ENCODE results near the gene AMACR. TPM values are rescaled to one million over a fixed set of nuclear protein-coding genes. Genes with fewer than 3 reads are reported as not detected.

AMACR gene
- 15.2 and 15.3 TPM in 2 replicates for total RNA-seq

DNA sequence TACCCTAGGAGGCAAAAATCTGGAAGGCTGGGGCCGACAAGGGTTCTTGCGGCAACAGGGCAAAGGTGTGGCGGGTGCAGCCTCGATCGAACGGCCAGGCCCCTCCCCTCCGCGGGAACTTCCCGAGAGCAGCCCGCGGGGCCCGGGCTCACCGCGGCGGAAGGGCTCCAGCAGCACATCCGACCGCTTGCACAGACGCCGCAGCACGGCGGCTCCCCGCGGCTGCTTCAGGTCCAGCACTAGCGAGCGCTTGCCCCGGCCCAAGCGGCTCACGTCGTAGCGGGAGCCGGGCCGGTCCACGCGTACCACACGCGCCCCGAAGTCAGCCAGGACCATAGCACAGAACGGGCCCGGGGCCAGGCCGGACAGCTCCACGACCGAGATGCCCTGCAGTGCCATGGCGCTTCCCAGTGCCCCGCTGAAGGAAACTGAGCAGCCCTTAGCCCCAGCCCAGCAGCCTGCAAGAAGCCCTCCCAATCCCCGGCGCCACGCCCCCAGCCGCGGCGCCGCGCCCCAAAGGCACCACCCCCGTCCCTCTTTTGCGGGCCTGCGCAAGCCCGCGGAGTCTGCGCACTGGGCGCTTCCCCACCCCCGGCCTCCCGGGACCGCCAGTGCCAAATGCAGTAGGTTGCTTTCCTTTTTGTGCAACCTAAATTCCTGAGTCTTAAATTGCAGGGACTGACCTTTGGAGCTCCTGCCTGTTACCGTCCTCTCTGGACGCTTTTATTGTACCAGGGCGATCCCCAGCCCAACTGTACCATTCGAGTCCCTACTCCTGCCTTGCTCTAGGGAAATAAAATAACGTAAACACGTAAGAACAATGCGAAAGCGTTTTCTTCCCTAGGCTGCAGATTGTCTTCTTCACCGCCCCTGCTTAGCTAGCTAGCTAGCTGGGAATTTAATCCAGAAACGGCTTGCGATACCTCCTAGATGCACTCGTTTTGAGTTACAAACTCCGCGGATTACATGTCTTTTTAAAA, at the start of gene AMACR:
AMACR (minus strand) TSS at position 430 of the 980 bp plus-strand sequence; CDS start at position 399, 31 bp downstream.
- peaks cover 13% of the 10 kb centered on the region for H3K79me2 ChIP-seq (ENCODE audit: insufficient read depth, low read length)
- peak within 1 kb of the TSS; percentile 97 for H2AFZ ChIP-seq (ENCODE audit: low read length)
- H3K27me3 ChIP-seq (ENCODE audit: insufficient read depth, low read length) = no peaks in the 10 kb centered on the region
- no peaks in the 10 kb centered on the region for H4K20me1 ChIP-seq (ENCODE audit: insufficient read depth, low read length)
- H3K4me1 ChIP-seq (ENCODE audit: insufficient read depth, low read length) = peaks cover 23% of the 10 kb centered on the region
- TF ChIP-seq, protein P1, sequence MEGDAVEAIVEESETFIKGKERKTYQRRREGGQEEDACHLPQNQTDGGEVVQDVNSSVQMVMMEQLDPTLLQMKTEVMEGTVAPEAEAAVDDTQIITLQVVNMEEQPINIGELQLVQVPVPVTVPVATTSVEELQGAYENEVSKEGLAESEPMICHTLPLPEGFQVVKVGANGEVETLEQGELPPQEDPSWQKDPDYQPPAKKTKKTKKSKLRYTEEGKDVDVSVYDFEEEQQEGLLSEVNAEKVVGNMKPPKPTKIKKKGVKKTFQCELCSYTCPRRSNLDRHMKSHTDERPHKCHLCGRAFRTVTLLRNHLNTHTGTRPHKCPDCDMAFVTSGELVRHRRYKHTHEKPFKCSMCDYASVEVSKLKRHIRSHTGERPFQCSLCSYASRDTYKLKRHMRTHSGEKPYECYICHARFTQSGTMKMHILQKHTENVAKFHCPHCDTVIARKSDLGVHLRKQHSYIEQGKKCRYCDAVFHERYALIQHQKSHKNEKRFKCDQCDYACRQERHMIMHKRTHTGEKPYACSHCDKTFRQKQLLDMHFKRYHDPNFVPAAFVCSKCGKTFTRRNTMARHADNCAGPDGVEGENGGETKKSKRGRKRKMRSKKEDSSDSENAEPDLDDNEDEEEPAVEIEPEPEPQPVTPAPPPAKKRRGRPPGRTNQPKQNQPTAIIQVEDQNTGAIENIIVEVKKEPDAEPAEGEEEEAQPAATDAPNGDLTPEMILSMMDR (IDR thresholded peaks at IDR 0.05; ENCODE audit: extremely low read depth, low read depth, low read length) = no peak
- H3K27ac ChIP-seq (ENCODE audit: low read depth, low read length) = peak within 1 kb of the TSS; percentile 86
- H3K9me3 ChIP-seq (ENCODE audit: low read depth, low read length) = no peaks in the 10 kb centered on the region
- peak within 1 kb of the TSS; percentile 98 for H3K4me2 ChIP-seq (ENCODE audit: insufficient read depth, low read length)
- DNase-seq (ENCODE audit: insufficient read length, low spot score, missing footprints) = peak; percentile 97
- H3K4me3 ChIP-seq (ENCODE audit: insufficient read depth, low read length) = peak within 1 kb of the TSS; percentile 91
- H3K36me3 ChIP-seq (ENCODE audit: insufficient read depth, low read length) = peaks cover 16% of the 10 kb centered on the region

- Histone ChIP-seq H3K9me3 (ENCODE audit: low read depth, low read length) (no peaks in the 10 kb centered on the region), H3K4me2 (ENCODE audit: insufficient read depth, low read length) (no peak overlapping the region), H4K20me1 (ENCODE audit: insufficient read depth, low read length) (no peaks in the 10 kb centered on the region), H3K4me3 (ENCODE audit: insufficient read depth, low read length) (no peak overlapping the region), H3K36me3 (ENCODE audit: insufficient read depth, low read length) (no peaks in the 10 kb centered on the region), H3K4me1 (ENCODE audit: insufficient read depth, low read length) (peaks cover 17% of the 10 kb centered on the region), H3K27ac (ENCODE audit: low read depth, low read length) (no peak overlapping the region), H2AFZ (ENCODE audit: low read length) (no peak overlapping the region), H3K27me3 (ENCODE audit: insufficient read depth, low read length) (no peaks in the 10 kb centered on the region), H3K79me2 (ENCODE audit: insufficient read depth, low read length) (no peaks in the 10 kb centered on the region)
- TF ChIP-seq, protein P1 (IDR thresholded peaks at IDR 0.05; ENCODE audit: extremely low read depth, low read depth, low read length) = no peak
- DNase-seq (ENCODE audit: insufficient read length, low spot score, missing footprints) = no peak
Measured at GRCh38 chr5:34057569-34057968, 49.7 kb upstream of the AMACR start.

- no peak overlapping the region for H3K27ac ChIP-seq (ENCODE audit: low read depth, low read length)
- DNase-seq (ENCODE audit: insufficient read length, low spot score, missing footprints) = peak; percentile 58
- no peaks in the 10 kb centered on the region for H3K9me3 ChIP-seq (ENCODE audit: low read depth, low read length)
- TF ChIP-seq, protein P1 (IDR thresholded peaks at IDR 0.05; ENCODE audit: extremely low read depth, low read depth, low read length) = no peak
- H2AFZ ChIP-seq (ENCODE audit: low read length) = no peak overlapping the region
- H3K36me3 ChIP-seq (ENCODE audit: insufficient read depth, low read length) = no peaks in the 10 kb centered on the region
- H3K79me2 ChIP-seq (ENCODE audit: insufficient read depth, low read length) = no peaks in the 10 kb centered on the region
- H3K4me1 ChIP-seq (ENCODE audit: insufficient read depth, low read length) = peaks cover 21% of the 10 kb centered on the region
- H3K4me3 ChIP-seq (ENCODE audit: insufficient read depth, low read length) = no peak overlapping the region
- no peaks in the 10 kb centered on the region for H4K20me1 ChIP-seq (ENCODE audit: insufficient read depth, low read length)
- H3K27me3 ChIP-seq (ENCODE audit: insufficient read depth, low read length) = no peaks in the 10 kb centered on the region
- no peak overlapping the region for H3K4me2 ChIP-seq (ENCODE audit: insufficient read depth, low read length)
Measured at GRCh38 chr5:34057118-34057517, 49.3 kb upstream of the AMACR start.

DNA sequence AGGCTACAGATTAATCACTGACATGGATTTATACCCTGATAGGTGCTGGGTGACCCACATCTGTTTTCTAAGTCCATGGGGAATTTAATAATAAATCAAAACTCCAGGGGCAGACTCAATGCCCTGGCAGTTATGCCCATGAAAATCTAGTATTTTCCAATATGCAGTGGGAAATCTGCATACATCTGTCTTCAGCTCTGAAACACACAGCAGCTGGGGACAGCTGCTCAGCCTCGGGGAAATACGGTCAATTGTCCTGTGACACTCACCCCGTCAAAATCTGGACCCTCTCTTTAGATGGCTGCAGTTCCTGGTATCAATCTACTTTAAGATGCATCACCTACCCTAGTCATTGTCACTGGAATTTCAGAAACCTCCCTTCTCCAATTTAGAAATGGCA, 47.8 kb upstream of the AMACR start:
- Histone ChIP-seq H3K27me3 (ENCODE audit: insufficient read depth, low read length) (no peaks in the 10 kb centered on the region), H3K27ac (ENCODE audit: low read depth, low read length) (no peak overlapping the region), H3K4me2 (ENCODE audit: insufficient read depth, low read length) (no peak overlapping the region), H3K4me3 (ENCODE audit: insufficient read depth, low read length) (no peak overlapping the region), H3K4me1 (ENCODE audit: insufficient read depth, low read length) (peaks cover 21% of the 10 kb centered on the region), H3K9me3 (ENCODE audit: low read depth, low read length) (no peaks in the 10 kb centered on the region), H3K79me2 (ENCODE audit: insufficient read depth, low read length) (no peaks in the 10 kb centered on the region), H2AFZ (ENCODE audit: low read length) (no peak overlapping the region), H4K20me1 (ENCODE audit: insufficient read depth, low read length) (no peaks in the 10 kb centered on the region), H3K36me3 (ENCODE audit: insufficient read depth, low read length) (no peaks in the 10 kb centered on the region)
- no peak for DNase-seq (ENCODE audit: insufficient read length, low spot score, missing footprints)
- TF ChIP-seq, protein P1 (IDR thresholded peaks at IDR 0.05; ENCODE audit: extremely low read depth, low read depth, low read length) = no peak
